ENCODE data around the gene HAGH.

The HAGH gene

DNA sequence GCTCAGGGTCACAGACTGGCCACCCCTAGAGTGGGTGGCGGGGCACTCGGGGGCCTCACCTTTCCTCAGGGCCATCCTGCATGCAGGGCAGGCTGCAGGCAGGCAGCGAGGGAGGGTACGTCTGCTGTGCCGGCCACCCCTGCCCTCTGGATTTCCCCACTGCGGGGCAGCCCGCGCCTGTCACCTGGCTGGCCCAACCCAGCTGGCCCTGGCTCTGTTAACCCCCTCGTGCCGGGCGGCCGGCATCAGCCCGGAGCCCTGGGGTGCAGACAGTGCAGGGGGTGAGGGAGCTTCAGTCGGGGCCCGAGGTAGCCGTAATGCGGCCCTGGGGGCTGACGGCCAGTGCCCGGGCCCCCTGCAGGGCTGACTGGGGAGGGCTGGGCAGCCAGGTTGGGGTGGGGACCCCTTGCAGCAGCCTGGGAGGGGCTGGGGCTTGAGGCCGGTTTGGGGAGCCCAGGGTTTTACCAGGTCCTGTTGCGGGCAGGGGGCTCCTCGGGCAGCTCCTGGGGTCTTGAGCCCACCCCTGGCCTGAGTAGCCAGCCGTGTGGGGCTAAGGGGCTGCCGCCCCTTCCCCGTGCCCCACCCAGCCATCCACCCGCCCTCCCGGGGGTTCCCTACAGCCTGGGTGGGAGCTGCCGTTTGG lies 32.9 kb downstream of the HAGH start, which contains the start of gene IGFALS:
Gene IGFALS (minus strand): TSS at position 128 of the 643 bp plus-strand sequence. CDS start 53 bp downstream, at position 75.
- no peak within 1 kb of the TSS for H3K4me2 ChIP-seq (ENCODE audit: insufficient read depth, low read length)
- TF ChIP-seq, protein P1, sequence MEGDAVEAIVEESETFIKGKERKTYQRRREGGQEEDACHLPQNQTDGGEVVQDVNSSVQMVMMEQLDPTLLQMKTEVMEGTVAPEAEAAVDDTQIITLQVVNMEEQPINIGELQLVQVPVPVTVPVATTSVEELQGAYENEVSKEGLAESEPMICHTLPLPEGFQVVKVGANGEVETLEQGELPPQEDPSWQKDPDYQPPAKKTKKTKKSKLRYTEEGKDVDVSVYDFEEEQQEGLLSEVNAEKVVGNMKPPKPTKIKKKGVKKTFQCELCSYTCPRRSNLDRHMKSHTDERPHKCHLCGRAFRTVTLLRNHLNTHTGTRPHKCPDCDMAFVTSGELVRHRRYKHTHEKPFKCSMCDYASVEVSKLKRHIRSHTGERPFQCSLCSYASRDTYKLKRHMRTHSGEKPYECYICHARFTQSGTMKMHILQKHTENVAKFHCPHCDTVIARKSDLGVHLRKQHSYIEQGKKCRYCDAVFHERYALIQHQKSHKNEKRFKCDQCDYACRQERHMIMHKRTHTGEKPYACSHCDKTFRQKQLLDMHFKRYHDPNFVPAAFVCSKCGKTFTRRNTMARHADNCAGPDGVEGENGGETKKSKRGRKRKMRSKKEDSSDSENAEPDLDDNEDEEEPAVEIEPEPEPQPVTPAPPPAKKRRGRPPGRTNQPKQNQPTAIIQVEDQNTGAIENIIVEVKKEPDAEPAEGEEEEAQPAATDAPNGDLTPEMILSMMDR (IDR thresholded peaks at IDR 0.05; ENCODE audit: borderline replicate concordance, extremely low read depth, low read length, poor library complexity, severe bottlenecking) = no peak
- no peak for TF ChIP-seq EZH2 (IDR thresholded peaks at IDR 0.05; ENCODE audit: borderline replicate concordance, low read depth, low read length, severe bottlenecking)
- no peaks in the 10 kb centered on the region for H3K4me1 ChIP-seq (ENCODE audit: insufficient read depth, low read length)
- peaks cover 28% of the 10 kb centered on the region for H4K20me1 ChIP-seq (ENCODE audit: insufficient read depth, low read length)
- H3K27ac ChIP-seq (ENCODE audit: low read length) = no peak within 1 kb of the TSS
- H3K9me3 ChIP-seq (ENCODE audit: insufficient read depth, low read length, severe bottlenecking) = peaks cover 6% of the 10 kb centered on the region
- H2AFZ ChIP-seq (ENCODE audit: low read depth, low read length) = no peak within 1 kb of the TSS
- no peak within 1 kb of the TSS for H3K9ac ChIP-seq (ENCODE audit: low read depth, low read length)
- no peak for ATAC-seq (ENCODE audit: insufficient read depth, low read depth)
- peaks cover 26% of the 10 kb centered on the region for H3K36me3 ChIP-seq (ENCODE audit: insufficient read depth, low read length)
- no peak within 1 kb of the TSS for H3K4me3 ChIP-seq (ENCODE audit: low read depth in 1 of 2, low read length in 2 of 2)
- H3K79me2 ChIP-seq (ENCODE audit: insufficient read depth, low read length) = no peaks in the 10 kb centered on the region
- H3K27me3 ChIP-seq (ENCODE audit: insufficient read depth, low read length, poor library complexity) = no peaks in the 10 kb centered on the region
- DNase-seq = no peak

DNA sequence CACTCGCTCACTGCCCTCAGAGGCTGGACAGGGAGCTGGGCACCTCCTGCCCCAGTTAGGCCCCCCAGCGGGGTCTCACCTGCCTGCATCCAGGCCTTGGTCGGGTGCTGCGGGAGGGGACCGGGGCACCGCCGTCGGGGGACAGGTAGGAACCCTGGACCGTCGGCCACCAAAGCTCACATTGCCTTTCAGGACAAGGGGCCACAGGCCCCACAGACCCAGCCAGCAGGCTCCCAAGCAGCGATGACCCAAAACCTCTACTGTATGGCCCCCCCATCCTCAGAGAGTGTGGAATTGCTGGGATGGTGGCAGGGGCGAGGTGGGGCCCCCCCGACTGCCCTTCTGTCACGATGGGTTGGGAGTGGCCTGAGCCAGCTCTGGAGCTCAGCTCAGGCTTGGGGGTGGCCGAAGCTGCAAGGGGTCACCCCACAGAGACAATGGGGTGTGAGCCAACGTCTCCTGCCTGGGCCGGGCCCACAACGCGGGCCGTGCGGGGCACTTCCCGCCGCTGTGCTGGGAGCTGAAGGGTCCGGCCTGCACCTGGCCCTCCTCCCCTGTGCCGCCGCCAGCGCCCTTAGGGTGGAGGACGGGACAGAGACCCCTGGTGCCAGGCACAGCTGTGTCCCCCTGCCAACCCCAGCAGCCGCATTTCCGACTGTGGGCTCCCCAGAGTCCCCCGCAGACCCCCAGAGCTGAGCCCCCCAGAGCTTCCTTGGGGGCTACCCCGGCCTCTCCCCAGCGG lies 33.6 kb downstream of the HAGH start:
- Histone ChIP-seq H3K27ac (ENCODE audit: low read length) (no peak overlapping the region), H3K9me3 (ENCODE audit: insufficient read depth, low read length, severe bottlenecking) (peaks cover 2% of the 10 kb centered on the region), H3K4me3 (ENCODE audit: low read depth in 1 of 2, low read length in 2 of 2) (no peak overlapping the region), H3K36me3 (ENCODE audit: insufficient read depth, low read length) (peaks cover 33% of the 10 kb centered on the region), H3K79me2 (ENCODE audit: insufficient read depth, low read length) (0 out of 2 replicates have a peak, but pooled peaks cover 3% of the 10 kb centered on the region), H3K27me3 (ENCODE audit: insufficient read depth, low read length, poor library complexity) (no peaks in the 10 kb centered on the region), H2AFZ (ENCODE audit: low read depth, low read length) (no peak overlapping the region), H3K4me1 (ENCODE audit: insufficient read depth, low read length) (no peaks in the 10 kb centered on the region), H3K9ac (ENCODE audit: low read depth, low read length) (no peak overlapping the region), H3K4me2 (ENCODE audit: insufficient read depth, low read length) (no peak overlapping the region), H4K20me1 (ENCODE audit: insufficient read depth, low read length) (peaks cover 35% of the 10 kb centered on the region)
- no peak for DNase-seq
- TF ChIP-seq EZH2 (IDR thresholded peaks at IDR 0.05; ENCODE audit: borderline replicate concordance, low read depth, low read length, severe bottlenecking) = no peak
- TF ChIP-seq, protein P1 (IDR thresholded peaks at IDR 0.05; ENCODE audit: borderline replicate concordance, extremely low read depth, low read length, poor library complexity, severe bottlenecking) = no peak
- no peak for ATAC-seq (ENCODE audit: insufficient read depth, low read depth)

DNA sequence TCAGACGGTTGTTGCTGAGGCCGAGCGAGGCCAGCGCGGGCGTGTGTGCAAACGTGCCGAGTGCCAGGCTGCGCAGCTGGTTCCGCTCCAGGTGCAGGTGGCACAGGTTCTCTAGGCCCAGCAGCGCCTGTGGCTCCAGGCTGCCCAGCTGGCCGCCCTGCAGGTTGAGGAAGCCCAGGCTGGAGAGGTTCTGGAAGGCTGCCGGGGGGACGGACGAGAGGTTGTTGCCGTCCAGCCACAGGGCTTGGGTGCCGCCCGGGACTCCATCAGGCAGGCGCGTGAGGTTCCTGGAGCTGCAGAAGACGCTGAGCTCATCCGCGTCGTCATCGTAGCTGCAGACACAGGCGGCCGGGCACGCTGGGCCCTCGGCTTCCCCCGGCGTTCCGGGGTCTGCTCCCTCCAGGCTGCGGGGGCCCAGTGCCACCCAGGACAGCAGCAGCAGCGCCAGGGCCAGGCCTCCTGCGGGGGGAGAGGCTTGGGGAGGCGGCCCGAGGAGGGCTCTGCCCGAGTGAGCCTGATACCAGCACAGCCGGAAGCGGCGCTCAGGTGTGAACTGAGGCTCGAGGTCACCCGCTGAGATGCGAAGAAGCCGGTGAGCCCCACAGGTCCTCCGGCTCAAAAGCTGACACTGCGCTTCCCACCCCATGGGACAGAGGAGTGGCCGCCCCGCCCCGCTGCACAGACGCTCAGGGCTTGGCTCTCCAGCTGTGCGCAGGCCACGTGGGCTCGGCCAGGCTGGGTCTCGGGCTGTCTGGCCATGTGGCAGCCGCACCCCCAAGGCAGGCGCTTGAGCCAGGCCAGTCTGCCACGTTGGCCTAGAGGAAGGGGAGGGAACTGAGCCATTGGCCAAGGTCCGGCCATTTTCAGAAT lies 34.4 kb downstream of the HAGH start:
- no peaks in the 10 kb centered on the region for H3K27me3 ChIP-seq (ENCODE audit: insufficient read depth, low read length, poor library complexity)
- peaks cover 41% of the 10 kb centered on the region for H3K36me3 ChIP-seq (ENCODE audit: insufficient read depth, low read length)
- no peak for TF ChIP-seq EZH2 (IDR thresholded peaks at IDR 0.05; ENCODE audit: borderline replicate concordance, low read depth, low read length, severe bottlenecking)
- ATAC-seq (ENCODE audit: insufficient read depth, low read depth) (no peak), DNase-seq (no peak)
- no peaks in the 10 kb centered on the region for H3K4me1 ChIP-seq (ENCODE audit: insufficient read depth, low read length)
- no peaks in the 10 kb centered on the region for H3K9me3 ChIP-seq (ENCODE audit: insufficient read depth, low read length, severe bottlenecking)
- H3K79me2 ChIP-seq (ENCODE audit: insufficient read depth, low read length) = peaks cover 10% of the 10 kb centered on the region
- no peak overlapping the region for H2AFZ ChIP-seq (ENCODE audit: low read depth, low read length)
- peaks cover 43% of the 10 kb centered on the region for H4K20me1 ChIP-seq (ENCODE audit: insufficient read depth, low read length)
- no peak overlapping the region for H3K9ac ChIP-seq (ENCODE audit: low read depth, low read length)
- H3K27ac ChIP-seq (ENCODE audit: low read length) = no peak overlapping the region
- no peak overlapping the region for H3K4me3 ChIP-seq (ENCODE audit: low read depth in 1 of 2, low read length in 2 of 2)
- no peak overlapping the region for H3K4me2 ChIP-seq (ENCODE audit: insufficient read depth, low read length)
